ENCODE measurements around the gene SIM2.

- no peak for TF ChIP-seq CTCF (conservative IDR thresholded peaks at IDR 0.05 in 1 of 2, IDR thresholded peaks at IDR 0.05 in 1 of 2; ENCODE audit: low read depth in 1 of 2, low read length in 2 of 2)
- no peak for TF ChIP-seq EZH2 (IDR thresholded peaks at IDR 0.05; ENCODE audit: low read length, missing control alignments)
Observed at GRCh38 chr21:36707763-36708285, 8.9 kb downstream of the SIM2 start.
